Ishikawa (cell line): ENCODE data around the gene BABAM2.

Source experiments
- CEBPB ChIP-seq: IDR thresholded peaks from 2 replicates; pipeline ENCODE4 v1.6.1; 2012
- CREB1 ChIP-seq: IDR thresholded peaks from 2 replicates; pipeline ENCODE4 v1.6.1; 2012; ENCODE audit warnings: low read depth
- EGR1 ChIP-seq: IDR thresholded peaks from 2 replicates; pipeline ENCODE4 v1.6.1; 2012
- EP300 ChIP-seq: IDR thresholded peaks from 2 replicates; pipeline ENCODE4 v1.6.1; 2012; ENCODE audit warnings: borderline replicate concordance
- FOXM1 ChIP-seq: IDR thresholded peaks from 2 replicates; pipeline ENCODE4 v1.6.1; 2012; ENCODE audit warnings: low read depth, borderline replicate concordance
- NFIC ChIP-seq: IDR thresholded peaks from 2 replicates; pipeline ENCODE4 v1.6.1; 2012
- RAD21 ChIP-seq: IDR thresholded peaks from 2 replicates; pipeline ENCODE4 v1.6.1; 2012; ENCODE audit warnings: low read depth
- TAF1 ChIP-seq: IDR thresholded peaks from 2 replicates; pipeline ENCODE4 v1.6.1; 2012; ENCODE audit warnings: low read depth, mild to moderate bottlenecking
- TCF12 ChIP-seq: IDR thresholded peaks from 2 replicates; pipeline ENCODE4 v1.6.1; 2012; ENCODE audit warnings: low read depth
- TEAD4 ChIP-seq: IDR thresholded peaks from 2 replicates; pipeline ENCODE4 v1.6.1; 2012
- YY1 ChIP-seq: IDR thresholded peaks from 2 replicates; pipeline ENCODE4 v1.6.1; 2012; ENCODE audit warnings: low read depth
- ZBTB7A ChIP-seq: IDR thresholded peaks from 2 replicates; pipeline ENCODE4 v1.6.1; 2012; ENCODE audit warnings: low read depth
- TF ChIP-seq, protein P1 (sequence below): IDR thresholded peaks from 2 replicates; pipeline ENCODE4 v1.6.1; 2012
- TF ChIP-seq, protein P2 (sequence below): IDR thresholded peaks from 2 replicates; pipeline ENCODE4 v1.6.1; 2012; ENCODE audit warnings: low read depth, mild to moderate bottlenecking
- TF ChIP-seq, protein P3 (sequence below): IDR thresholded peaks from 2 replicates; pipeline ENCODE4 v1.6.1; 2012

BABAM2 gene

DNA sequence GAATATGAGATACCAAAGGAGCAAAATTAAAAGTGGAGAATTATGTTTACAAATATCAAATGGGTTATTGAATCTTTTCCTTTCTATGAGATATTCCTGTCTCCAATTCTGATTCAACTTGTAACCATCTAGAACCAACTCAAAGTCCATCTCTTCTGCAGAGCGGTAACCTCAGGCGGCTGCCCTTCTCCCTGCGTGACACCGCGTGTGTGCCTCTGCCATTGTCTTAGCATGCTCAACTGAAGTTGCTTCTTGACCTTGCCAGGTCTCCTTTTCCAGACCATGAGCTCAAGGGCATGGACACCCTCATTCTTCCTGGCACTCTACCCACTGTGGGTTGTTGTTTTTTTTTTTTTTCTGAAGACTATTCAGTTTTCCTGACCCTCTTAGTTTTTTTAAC, 398.1 kb downstream of the BABAM2 start:
- TF ChIP-seq NFIC = no peak
- TF ChIP-seq, protein P1, sequence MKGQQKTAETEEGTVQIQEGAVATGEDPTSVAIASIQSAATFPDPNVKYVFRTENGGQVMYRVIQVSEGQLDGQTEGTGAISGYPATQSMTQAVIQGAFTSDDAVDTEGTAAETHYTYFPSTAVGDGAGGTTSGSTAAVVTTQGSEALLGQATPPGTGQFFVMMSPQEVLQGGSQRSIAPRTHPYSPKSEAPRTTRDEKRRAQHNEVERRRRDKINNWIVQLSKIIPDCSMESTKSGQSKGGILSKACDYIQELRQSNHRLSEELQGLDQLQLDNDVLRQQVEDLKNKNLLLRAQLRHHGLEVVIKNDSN = no peak
- TF ChIP-seq, protein P2, sequence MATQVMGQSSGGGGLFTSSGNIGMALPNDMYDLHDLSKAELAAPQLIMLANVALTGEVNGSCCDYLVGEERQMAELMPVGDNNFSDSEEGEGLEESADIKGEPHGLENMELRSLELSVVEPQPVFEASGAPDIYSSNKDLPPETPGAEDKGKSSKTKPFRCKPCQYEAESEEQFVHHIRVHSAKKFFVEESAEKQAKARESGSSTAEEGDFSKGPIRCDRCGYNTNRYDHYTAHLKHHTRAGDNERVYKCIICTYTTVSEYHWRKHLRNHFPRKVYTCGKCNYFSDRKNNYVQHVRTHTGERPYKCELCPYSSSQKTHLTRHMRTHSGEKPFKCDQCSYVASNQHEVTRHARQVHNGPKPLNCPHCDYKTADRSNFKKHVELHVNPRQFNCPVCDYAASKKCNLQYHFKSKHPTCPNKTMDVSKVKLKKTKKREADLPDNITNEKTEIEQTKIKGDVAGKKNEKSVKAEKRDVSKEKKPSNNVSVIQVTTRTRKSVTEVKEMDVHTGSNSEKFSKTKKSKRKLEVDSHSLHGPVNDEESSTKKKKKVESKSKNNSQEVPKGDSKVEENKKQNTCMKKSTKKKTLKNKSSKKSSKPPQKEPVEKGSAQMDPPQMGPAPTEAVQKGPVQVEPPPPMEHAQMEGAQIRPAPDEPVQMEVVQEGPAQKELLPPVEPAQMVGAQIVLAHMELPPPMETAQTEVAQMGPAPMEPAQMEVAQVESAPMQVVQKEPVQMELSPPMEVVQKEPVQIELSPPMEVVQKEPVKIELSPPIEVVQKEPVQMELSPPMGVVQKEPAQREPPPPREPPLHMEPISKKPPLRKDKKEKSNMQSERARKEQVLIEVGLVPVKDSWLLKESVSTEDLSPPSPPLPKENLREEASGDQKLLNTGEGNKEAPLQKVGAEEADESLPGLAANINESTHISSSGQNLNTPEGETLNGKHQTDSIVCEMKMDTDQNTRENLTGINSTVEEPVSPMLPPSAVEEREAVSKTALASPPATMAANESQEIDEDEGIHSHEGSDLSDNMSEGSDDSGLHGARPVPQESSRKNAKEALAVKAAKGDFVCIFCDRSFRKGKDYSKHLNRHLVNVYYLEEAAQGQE = no peak
- no peak for TF ChIP-seq TCF12
- TF ChIP-seq CEBPB = no peak
- no peak for TF ChIP-seq RAD21
- TF ChIP-seq, protein P3, sequence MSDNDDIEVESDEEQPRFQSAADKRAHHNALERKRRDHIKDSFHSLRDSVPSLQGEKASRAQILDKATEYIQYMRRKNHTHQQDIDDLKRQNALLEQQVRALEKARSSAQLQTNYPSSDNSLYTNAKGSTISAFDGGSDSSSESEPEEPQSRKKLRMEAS = no peak
- TF ChIP-seq EGR1 = no peak
- TF ChIP-seq TAF1 = no peak
- no peak for TF ChIP-seq CREB1
- no peak for TF ChIP-seq ZBTB7A
- TF ChIP-seq TEAD4 = no peak
- TF ChIP-seq FOXM1 = no peak
- no peak for TF ChIP-seq EP300

DNA sequence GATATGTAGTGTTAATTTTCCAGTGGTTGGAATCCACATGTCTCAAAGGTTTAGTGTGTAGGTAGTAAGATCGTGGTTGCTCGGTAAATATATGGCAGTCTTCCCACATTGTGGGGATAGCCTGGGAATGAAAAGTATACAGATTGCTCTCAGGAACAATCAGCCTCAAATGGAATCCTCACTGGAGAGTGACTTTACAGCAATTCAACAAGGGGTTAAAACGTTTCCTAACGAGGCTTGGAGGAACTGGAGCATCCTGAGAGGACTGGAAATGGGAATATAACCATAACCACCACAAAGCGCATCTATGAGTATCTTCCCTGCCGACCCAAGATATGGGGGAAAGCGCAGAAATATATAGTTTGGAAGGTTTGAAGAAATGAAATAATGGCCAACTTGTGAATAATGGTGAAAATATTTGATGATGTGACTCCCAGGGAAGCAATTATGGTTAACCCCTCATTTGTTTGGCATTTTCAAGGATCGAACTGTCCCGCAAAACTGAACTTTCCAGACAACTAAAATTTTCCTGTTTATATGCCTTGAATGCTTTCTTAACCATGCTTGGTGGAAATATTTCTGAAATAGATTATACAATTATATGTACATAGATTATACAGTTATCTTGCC, 401.4 kb downstream of the BABAM2 start:
- TF ChIP-seq, protein P3 = no peak
- TF ChIP-seq EGR1 (no peak), CEBPB (no peak), TEAD4 (no peak), TAF1 (no peak), YY1 (no peak), CREB1 (no peak), EP300 (no peak), FOXM1 (no peak), NFIC (no peak)
- TF ChIP-seq, protein P2 = no peak
- TF ChIP-seq, protein P1 = no peak

DNA sequence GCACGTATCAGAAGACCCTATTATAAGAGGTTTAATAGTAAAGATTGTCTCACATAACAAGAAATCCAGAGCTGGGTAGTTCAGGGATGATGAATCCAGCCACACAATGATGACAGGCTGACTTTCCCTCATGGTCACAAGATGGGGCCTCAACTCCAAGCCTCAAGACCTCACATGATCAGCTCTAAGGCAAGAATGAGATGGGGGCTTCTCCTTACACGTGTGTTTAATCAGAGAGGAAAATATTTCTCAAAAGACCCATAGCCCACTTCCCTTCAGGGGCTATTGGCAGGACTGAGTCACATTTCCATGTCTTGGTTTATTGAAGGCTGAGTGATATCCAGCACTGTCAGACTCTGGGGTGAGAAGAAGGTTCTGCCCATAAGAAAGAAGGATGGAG, 402.0 kb downstream of the BABAM2 start:
- TF ChIP-seq NFIC = no peak
- no peak for TF ChIP-seq ZBTB7A
- TF ChIP-seq, protein P2 = no peak
- TF ChIP-seq CREB1 = no peak
- no peak for TF ChIP-seq RAD21
- no peak for TF ChIP-seq CEBPB
- TF ChIP-seq, protein P3 = no peak
- no peak for TF ChIP-seq YY1
- TF ChIP-seq, protein P1 = no peak
- no peak for TF ChIP-seq TAF1

DNA sequence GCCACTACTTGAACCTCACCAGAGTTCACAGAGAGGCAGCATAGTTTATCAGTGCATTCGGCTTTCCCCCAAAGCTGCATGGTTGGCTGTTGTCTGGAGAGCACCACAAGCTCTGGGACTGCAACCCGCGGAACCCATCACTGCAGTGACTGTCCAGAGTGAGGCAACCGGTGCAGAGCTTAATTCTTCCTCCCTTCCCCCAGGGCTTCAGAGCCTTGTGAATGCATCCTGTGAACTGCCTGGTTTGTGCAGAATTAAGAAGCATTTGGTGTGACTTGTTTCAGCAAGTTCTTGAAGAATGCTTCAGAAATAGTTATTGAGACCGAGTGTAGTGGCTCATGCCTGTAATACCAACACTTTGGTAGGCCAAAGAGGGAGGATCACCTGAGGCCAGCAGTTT, 402.9 kb downstream of the BABAM2 start:
- no peak for TF ChIP-seq FOXM1
- no peak for TF ChIP-seq YY1
- no peak for TF ChIP-seq NFIC
